ENCODE measurements around the gene RNLS. TPM values are rescaled to one million over a fixed set of nuclear protein-coding genes. Genes with fewer than 3 reads are reported as not detected.

The RNLS gene
- total RNA-seq, 1 experiment from 2014 or later, result 8.1 TPM

GRCh38 chr10:88332503-88333247, 250.4 kb downstream of the RNLS start:
- Histone ChIP-seq H3K27me3 (replicated peaks; ENCODE audit: insufficient read depth, low read depth, low read length, poor library complexity) (no peaks in the 10 kb centered on the region), H3K36me3 (ENCODE audit: insufficient read depth, low read length, poor library complexity, severe bottlenecking) (no peaks in the 10 kb centered on the region), H3K4me3 (ENCODE audit: low read depth, low read length, poor library complexity, severe bottlenecking) (no peak overlapping the region), H3K9me3 (ENCODE audit: low read depth, low read length, poor library complexity, severe bottlenecking) (no peaks in the 10 kb centered on the region), H3K27ac (ENCODE audit: low read depth, low read length, poor library complexity, severe bottlenecking) (no peak overlapping the region), H3K4me1 (ENCODE audit: insufficient read depth, low read length, poor library complexity, severe bottlenecking) (no peaks in the 10 kb centered on the region)
- TF ChIP-seq CTCF (conservative IDR thresholded peaks at IDR 0.05; ENCODE audit: low read depth, low read length), result no peak
- TF ChIP-seq EZH2 (IDR thresholded peaks at IDR 0.05; ENCODE audit: borderline replicate concordance, low read depth, low read length, poor library complexity, severe bottlenecking), result no peak
- ChIA-PET POLR2A (ENCODE audit: low non-redundant PET) (no interaction called here), CTCF (no interaction called here)
- intact Hi-C loops (cut with micrococcal nuclease; ENCODE audit: unreplicated experiment), result no loop called here
- no peak for DNase-seq (ENCODE audit: low spot score)
- BruUV-seq (replicated peaks), result no TSS peak

GRCh38 chr10:88330174-88330573, 252.9 kb downstream of the RNLS start:
- H3K36me3 ChIP-seq (ENCODE audit: insufficient read depth, low read length, poor library complexity, severe bottlenecking), result no peaks in the 10 kb centered on the region

GRCh38 chr10:88322324-88323063, 260.6 kb downstream of the RNLS start:
- no peak overlapping the region for H3K27ac ChIP-seq (ENCODE audit: low read depth, low read length, poor library complexity, severe bottlenecking)
- BruUV-seq (replicated peaks), result no TSS peak
- no peaks in the 10 kb centered on the region for H3K27me3 ChIP-seq (replicated peaks; ENCODE audit: insufficient read depth, low read depth, low read length, poor library complexity)
- intact Hi-C loops (cut with micrococcal nuclease; ENCODE audit: unreplicated experiment), result no loop called here
- H3K4me3 ChIP-seq (ENCODE audit: low read depth, low read length, poor library complexity, severe bottlenecking), result no peak overlapping the region
- H3K36me3 ChIP-seq (ENCODE audit: insufficient read depth, low read length, poor library complexity, severe bottlenecking), result no peaks in the 10 kb centered on the region
- ChIA-PET CTCF (no interaction called here), POLR2A (ENCODE audit: low non-redundant PET) (no interaction called here)
- DNase-seq (ENCODE audit: low spot score), result no peak
- TF ChIP-seq CTCF (conservative IDR thresholded peaks at IDR 0.05; ENCODE audit: low read depth, low read length), result no peak
- no peak for TF ChIP-seq EZH2 (IDR thresholded peaks at IDR 0.05; ENCODE audit: borderline replicate concordance, low read depth, low read length, poor library complexity, severe bottlenecking)
- peaks cover 10% of the 10 kb centered on the region for H3K9me3 ChIP-seq (ENCODE audit: low read depth, low read length, poor library complexity, severe bottlenecking)
- H3K4me1 ChIP-seq (ENCODE audit: insufficient read depth, low read length, poor library complexity, severe bottlenecking), result no peaks in the 10 kb centered on the region

More at GRCh38 chr10:88330174-88330573, 252.9 kb downstream of the RNLS start:
- Histone ChIP-seq H3K4me3 (ENCODE audit: low read depth, low read length, poor library complexity, severe bottlenecking) (no peak overlapping the region), H3K9me3 (ENCODE audit: low read depth, low read length, poor library complexity, severe bottlenecking) (no peaks in the 10 kb centered on the region), H3K4me1 (ENCODE audit: insufficient read depth, low read length, poor library complexity, severe bottlenecking) (no peaks in the 10 kb centered on the region), H3K27ac (ENCODE audit: low read depth, low read length, poor library complexity, severe bottlenecking) (no peak overlapping the region), H3K27me3 (replicated peaks; ENCODE audit: insufficient read depth, low read depth, low read length, poor library complexity) (no peaks in the 10 kb centered on the region)
- no TSS peak for BruUV-seq (replicated peaks)
- no peak for DNase-seq (ENCODE audit: low spot score)
- intact Hi-C loops (cut with micrococcal nuclease; ENCODE audit: unreplicated experiment), result no loop called here
- ChIA-PET CTCF (no interaction called here), POLR2A (ENCODE audit: low non-redundant PET) (interaction anchor here (0.6 kb wide), 1 partner anchor 183 kb away, joined by 3 read pairs; no protein-coding TSS in a partner anchor)
- TF ChIP-seq EZH2 (IDR thresholded peaks at IDR 0.05; ENCODE audit: borderline replicate concordance, low read depth, low read length, poor library complexity, severe bottlenecking) (no peak), CTCF (conservative IDR thresholded peaks at IDR 0.05; ENCODE audit: low read depth, low read length) (no peak)

All from A673 (cell line).